Activated CD4-positive, alpha-beta T cell treated with anti-CD3 and anti-CD28 coated beads for 4 hours (primary cell): ENCODE measurements around the gene USPL1.
"Not testable (repeated sequence)": the region's sequence is repeated elsewhere in the genome, so short reads cannot be mapped to it uniquely, and the experiment has no call there.

Experiments
- DNase-seq, 2 donors: peaks; one replicate each; pipeline ENCODE4 v3.0.0-alpha.2; 2020

The USPL1 gene

DNA sequence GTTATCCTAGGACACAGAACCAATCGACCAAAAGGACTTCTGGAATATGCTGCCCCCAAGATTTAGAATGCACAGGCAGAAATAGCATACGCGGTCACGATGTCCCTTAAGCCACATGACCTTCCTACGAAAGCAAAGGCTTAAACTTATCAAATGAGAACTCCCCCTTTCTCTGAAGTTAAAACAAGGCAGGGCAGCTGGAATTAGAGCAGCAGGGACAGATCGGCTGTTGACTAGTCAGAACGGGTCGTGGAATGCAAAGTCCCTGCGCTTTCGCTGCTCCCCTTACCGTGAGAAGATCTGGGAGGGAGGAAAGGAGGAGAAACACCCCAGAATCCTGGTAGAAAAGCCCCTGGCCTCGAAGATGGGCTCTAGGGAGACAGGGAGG lies 799 bp upstream of the USPL1 start:
- no peak for DNase-seq

DNA sequence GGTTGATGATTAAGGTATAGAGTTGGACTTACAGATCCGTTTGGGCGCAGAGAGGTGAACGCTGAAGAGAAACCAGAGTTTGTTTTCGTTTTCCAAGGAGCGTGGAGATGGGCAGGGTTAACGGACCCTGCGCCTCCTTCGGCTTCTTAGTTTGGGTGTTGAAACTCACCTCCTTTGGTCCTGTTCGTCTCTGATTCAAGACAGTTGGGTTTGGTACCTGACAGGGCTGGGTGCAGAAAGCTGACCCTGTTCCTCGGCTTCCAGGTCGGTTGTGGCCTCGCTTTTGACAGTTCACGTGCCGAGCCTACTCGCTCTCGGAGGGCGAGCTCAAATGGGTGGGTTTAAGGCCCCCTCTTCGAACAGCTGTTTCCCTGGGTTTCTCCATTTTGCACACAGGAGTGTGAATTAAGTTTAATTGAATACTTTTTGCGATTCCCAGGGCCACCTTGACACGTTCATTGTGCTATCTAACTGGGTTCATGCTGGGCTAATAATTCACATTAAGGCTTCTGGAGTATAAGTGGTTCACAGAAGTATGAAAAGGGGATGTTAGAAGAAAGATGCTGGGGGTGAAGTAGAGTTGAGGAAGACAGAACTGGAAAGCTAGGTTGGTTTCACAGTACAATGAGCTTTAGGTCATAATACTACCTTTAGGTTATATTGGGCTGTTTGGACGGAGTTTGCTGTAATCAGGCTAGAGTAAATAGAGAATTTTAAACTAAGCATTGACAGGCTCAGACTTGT lies 638 bp downstream of the USPL1 start:
- no peak for DNase-seq

DNA sequence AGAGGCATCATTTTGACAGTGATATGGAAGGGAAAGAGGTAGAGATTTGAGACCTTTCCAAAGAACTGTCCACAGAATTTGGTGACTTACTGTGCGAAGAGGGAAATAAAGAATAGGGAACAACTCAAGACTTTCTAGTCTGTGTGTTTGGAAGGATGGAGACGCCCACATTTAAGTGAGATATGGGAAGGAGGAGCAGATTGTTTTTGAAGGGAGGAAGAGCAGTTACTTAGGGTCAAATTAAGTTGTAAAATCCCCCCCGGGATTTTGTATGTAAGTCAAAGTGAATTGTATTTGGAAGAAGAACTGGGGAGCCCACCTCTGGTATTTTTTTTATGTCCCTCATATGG lies 1.2 kb downstream of the USPL1 start:
- no peak for DNase-seq

DNA sequence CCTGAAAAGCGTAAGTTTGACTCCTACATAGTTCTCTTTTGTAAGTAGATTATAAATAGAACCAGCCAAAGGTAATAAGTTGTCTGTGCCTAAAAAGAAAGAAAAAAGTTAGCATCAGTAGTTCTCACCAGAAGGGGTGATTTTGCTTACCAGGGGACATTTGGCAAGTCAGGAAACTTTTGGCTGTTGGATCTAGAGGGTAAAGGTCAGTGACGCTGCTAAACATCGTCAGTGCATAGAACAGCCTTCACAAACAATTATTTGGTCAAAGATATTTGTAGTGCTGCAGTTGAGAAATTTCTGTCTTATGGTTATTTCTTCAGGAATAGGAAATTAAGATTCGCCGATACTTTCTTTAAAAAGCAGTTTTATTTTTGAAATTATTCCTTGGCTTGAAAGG lies 2.0 kb downstream of the USPL1 start:
- DNase-seq: no peak

DNA sequence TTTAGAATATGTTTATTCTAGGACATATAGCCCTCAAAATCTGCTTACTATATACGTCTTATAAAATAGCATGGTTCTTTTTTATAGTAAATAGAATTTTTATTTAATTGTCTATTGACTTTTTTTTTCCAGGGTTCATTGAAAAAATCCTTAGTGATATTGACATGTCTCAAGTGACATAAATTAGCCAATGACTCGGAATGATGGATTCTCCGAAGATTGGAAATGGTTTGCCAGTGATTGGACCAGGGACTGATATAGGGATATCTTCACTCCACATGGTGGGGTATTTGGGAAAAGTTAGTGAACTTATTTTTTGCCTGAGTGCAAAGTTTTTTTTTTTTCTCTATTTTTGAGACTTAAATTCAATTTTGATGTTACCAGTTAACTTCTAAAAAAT lies 3.2 kb downstream of the USPL1 start:
- DNase-seq: no peak

DNA sequence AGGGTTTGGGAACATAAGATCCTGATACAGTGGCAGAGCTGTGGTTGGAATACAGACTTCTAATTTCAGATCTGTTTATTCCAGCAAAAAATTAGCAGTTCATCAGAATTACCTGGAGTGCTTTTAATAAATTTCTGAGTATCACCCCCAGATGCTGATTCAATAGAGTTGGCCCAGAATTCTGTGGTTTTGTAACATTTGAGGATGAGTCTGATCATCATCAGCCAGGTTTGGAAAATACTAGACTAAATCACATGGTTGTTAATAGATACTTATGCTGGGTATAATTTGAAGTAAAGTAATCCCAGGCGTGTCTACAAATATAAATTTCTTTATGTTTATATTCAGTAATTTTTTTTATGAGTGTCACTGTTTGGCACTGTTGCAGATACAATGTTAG lies 4.8 kb downstream of the USPL1 start:
- no peak for DNase-seq

DNA sequence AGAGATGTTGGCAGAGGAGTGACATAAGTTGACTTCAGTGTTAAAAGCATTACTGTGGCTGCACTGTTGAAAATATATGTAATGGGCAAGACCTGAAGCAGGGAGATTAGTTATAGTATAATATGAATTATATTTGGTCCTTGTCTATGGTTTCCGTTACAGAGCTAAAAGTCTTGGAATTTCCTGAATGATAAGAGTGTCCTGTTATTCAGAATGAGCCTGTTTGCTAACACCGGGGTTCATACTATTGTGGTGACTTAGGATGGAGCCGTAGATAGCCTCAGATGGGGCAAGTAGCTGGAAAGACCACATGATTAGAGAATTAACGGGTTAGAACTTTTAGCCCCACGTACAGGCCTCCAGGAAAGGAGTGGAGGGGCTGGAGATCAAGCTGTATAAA lies 5.7 kb downstream of the USPL1 start:
- DNase-seq: no peak

DNA sequence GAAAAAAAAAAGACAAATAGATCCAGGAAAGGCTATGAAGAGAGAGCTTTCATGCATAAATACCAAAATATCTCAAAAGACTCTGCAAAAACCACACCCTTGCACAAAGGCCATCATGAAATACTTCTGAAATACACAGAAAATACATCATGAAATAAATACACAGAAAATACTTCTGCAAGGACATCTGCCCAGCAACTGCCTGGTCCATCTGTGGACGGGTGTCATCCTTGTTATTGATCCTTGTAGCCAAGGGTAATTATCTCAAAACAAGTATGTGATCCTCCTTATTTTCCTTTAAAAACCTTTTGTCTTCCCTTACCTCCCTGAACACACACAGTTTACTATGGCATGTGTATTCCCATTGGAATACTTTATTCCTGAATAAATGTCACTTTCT lies 6.9 kb downstream of the USPL1 start:
- DNase-seq: no peak

DNA sequence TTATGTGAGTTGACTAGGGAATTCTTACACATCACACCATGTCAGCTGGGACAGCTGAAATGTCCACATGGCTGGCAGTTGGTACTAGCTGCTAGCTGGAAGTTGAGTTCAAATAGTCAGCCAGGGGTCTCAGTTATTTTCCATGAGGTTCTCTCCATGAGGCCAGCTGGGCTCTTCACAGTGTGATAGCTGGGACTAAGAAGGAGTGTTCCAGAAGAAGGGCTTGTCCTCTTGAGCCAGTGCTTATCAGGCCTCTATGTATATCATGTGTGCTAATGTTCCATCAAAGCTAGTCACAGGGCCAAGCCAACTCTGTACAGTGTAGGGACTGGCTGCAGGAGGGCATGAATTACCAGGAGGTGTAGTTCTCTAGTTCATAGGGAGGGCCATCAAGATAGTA lies 11.8 kb downstream of the USPL1 start:
- DNase-seq: no peak

DNA sequence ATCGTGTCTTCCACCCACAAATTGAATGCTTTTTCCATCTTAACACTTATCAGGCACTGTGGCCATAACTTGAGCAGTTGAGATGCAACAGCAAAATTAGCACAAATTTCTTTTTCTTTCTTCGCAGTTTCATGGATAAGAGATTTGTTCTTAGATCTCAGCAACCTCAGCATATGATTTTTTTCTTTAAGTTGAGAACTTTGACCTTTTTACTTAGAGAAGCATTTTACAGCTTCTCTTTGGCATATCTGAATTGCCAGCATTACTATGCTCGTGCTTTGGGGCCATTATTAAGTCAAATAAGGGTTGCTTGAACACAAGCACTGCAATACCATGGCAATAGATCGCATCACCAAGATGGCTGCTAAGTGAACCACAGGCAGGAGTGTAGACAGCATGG lies 16.1 kb downstream of the USPL1 start:
- no peak for DNase-seq

DNA sequence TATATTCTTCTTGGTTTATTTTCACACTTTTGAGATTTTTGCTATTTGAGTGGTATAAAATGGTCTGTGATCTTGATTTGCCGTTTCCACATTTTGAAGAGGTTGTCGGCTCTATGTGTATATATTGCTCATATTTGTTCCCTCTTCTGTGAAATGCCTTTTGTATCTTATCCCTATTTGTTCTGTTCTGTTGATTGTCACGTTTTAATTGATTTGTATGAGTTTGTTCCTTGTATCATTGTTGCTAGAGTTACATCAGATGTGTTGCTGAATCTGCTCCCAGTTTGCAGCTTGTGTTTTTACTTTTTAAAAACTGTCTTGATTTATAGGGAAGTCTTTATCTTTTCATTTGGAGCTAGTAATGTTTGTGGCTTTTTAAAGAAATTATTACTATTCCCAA lies 17.1 kb downstream of the USPL1 start:
- no peak for DNase-seq

DNA sequence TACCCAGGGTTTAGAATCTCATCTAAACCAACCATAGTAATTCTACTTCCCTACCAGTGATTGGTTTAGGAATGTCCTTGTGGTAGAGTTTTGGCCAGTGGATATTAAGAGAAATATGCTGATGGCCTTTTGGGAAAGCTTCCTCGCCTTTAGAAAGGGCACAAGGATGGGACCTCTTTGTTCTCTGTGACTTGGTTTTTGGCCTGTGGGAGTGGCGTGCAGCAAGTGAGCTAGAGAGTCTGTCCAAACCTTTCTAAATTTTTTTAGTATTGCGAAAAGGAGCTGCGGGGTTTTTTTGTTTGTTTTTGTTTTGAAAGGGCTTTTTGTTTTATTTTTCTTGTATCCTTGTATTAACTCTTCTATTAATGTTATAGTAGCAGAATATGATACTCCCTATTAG lies 20.6 kb downstream of the USPL1 start:
- no peak for DNase-seq

DNA sequence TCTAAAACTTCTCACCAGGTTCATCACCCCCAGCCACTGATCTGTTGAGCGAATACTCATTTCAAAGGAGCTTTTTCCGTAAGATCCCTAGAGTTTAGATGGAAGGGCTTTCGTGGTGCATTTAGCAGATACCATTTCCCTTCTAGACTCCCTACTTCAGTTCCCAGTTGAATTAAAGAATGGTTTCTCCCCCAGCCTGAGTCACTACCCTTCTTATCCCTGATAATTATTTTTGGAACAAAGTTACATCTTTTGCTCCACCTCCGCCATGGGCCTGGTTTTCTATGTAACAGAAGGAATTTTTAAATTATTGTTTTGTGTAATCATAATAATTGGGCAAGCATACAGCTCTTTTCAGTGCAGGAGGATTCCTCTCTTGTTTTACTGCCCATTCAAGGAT lies 22.0 kb downstream of the USPL1 start:
- DNase-seq: no peak

DNA sequence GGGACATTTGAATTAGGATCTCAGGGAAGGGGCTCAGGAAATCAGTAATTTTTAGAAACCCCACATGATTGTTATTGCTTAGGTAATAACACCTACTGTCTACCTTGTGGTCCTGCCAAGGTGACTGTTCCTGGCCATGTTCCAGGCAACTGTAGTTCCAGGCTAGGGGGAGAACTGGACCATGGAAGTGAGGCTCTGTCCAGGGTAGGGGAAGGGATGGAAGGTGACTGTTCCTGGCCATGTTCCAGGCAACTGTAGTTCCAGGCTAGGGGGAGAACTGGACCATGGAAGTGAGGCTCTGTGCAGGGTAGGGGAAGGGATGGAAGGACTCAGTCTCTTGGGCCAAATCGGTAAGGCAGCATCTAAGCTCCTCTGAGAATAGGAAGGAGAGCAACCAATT lies 23.5 kb downstream of the USPL1 start:
- not testable (repeated sequence) for DNase-seq

DNA sequence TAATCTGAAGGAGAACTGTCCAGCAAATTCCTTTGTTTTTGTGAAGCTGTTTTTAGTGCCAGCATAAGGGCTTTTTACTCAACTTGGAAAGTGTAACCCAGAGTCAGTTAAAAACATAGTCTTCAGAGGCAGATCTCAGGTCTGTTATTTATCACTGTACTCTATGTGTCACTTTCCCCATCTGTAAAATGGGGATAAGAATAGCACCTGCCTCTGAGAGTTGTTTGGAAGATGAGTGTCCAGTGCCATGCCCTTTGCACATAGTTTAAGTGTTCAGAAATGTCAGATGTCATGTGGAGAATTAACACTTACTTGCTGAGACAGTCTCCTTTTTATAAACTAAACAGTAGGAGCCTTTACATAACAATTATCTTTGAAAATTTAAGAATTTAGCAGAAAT lies 27.9 kb downstream of the USPL1 start:
- DNase-seq: no peak

DNA sequence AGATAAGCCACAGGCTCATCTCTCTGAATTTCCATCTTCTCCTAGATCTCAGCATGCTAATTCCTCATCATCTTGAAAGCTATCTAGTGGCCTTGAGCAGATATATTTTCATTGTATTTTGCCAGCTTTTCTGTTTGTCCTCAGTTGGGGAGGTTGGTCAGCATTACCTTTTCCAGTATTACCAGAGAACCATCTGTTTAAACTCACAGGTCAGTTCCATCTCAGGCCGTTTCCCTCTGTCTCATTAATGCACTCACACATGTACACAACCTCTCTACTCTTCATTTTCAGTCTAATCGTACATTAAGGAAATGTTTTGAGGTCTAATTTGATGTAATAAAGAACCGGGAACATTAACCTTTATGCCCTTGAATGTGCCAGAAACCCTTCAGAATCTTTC lies 29.7 kb downstream of the USPL1 start:
- no peak for DNase-seq

DNA sequence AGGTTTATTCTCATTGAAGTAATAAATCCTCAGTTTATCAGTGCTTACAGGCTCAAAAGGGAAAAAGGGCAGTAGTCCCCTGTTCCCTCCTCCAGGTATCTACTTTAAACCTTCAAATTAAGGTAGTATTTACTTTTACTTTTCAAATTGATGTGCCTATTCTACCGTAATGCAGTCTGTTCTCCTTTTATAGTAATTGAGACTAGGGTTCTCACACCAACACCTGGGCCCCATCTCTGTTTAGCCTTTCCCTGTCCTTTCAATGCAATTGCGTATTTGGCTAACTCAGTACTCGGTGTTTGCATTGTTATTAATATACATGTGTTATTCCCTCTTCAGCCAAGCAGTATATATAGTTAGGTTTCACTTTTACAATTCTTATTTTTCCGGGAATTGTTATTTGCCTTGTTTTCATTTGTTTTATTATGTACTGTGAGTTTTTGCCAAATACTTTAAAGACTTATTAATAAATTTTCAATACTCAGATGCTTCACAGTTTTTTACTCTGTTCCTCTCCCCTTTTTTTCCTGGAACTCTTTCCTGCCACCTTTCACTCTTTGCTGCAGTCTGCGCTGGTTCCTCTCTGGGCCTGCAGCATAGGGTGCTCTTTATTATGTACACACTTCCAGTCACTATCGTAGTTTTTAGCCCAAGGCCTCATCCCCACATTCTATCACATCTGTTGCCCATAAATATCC lies 30.3 kb downstream of the USPL1 start:
- no peak for DNase-seq

DNA sequence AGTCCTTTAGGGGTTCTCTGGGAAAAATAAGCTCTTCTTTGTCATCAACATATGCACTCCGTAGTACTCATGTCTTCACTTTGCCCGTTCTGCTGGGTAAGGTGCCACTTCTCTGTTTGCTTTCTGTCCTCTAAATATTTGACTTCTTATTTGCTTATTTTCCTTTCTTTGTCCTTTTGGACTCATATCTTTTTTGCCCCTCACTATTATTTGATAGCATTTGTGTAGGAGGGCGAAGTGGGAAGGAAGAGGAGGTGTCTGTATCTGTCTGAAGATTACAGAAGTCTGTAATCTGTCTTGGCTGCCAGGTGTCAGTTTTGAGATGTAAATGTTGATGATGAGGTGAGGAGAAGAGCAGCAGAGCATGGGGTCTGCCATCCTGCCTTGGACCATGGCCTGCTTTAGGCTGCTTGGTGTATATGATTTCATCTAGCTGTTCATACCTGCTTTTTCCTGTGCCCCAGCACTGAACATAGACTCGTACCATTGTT lies 30.8 kb downstream of the USPL1 start:
- DNase-seq: no peak

DNA sequence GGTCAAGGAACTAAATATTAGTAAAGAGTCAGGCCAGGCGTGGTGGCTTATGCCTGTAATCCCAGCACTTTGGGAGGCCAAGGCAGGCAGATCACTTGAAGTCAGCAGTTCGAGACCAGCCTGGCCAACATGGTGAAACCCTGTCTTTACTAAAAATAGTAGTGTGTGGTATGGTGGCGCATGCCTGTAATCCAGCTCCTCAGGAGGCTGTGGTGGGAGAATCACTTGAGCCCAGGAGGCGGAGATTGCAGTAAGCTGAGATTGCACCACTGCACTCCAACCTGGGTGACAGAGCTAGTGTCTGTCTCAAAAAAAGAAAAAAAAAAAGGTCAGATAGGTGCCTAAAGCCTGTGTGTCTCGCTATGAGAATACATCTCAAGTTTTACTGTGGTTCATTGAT lies 33.9 kb downstream of the USPL1 start:
- not testable (repeated sequence) for DNase-seq

DNA sequence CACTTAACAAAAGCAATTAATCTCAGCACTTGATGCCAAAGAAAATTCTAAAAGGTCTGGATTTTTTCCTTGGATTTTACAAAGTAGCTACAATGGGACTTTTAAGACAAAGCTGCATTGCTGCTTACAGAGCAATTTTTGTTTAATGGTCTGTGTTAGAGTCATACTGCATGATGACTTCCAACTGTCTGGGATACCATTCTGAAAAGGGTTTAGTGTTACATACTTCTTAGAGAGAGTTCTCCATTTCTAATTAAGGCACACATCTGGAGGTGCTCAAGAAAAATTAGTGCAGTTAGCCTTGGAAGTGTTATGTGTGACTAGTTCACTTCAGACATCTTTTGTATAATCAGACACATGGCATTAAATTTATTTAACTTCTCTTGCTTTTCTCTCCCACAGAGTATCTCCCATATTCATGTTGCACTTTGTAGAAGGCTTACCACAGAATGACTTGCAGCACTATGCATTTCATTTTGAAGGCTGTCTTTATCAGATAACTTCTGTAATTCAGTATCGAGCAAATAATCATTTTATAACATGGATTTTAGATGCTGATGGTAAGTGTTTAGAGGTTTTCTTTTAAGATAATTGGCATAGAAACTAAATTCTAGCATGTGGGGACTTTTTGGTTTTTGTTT lies 35.1 kb downstream of the USPL1 start:
- DNase-seq: no peak

DNA sequence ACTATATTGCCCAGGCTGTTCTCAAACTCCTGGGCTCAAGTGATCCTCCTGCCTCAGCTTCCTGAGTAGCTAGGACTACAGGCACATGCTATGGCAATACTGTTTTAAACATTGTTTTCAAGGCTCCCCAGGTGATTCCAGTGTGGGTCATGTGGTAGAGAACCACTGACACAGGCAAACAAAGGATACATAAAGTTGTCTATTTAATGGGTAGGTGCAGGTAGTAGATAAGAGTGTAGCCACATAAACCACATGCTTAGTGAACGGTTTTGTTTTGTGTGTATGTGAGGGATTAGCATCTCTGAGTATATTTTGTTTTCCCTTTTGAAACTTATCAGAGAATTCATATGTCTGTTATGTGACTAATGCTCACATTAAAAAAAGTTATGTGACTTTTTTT lies 36.7 kb downstream of the USPL1 start:
- no peak for DNase-seq

DNA sequence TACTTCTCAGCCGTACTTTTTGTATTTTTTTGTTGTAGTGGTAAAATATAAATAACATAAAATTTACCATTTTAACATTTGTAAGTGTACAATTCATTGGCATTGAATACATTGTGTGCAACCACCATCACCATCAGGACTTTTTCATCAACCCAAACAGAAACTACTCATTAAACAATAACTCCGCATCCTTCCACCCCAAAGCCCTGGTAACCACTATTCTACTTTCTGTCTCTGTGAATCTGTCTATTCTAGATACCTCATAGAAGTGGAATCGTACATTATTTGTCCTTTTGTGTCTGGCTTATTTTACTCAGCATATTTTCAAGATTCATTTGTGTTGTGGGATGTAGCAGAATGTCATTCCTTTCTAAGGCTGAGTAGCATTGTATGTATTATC lies 38.5 kb downstream of the USPL1 start:
- no peak for DNase-seq

DNA sequence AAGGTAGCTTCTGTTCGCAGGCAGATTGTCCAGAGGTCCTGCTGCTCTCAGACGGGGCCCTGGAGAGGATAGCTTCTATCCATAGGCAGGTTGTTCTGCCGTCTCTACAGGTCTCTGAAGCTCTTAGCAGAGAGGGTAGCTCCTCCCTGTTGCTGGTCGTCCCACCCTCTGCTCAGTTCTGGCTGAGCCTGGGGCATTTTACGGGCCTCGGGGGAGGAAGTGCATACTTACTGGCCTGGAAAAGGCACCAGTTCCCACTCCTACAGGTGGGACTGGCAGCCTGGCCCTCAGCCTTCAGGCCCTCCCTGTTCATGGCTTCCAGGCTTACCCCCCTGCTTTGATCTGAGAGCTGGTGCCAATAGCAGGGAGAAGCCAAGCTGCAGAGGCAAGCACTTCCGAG lies 42.3 kb downstream of the USPL1 start:
- no peak for DNase-seq

DNA sequence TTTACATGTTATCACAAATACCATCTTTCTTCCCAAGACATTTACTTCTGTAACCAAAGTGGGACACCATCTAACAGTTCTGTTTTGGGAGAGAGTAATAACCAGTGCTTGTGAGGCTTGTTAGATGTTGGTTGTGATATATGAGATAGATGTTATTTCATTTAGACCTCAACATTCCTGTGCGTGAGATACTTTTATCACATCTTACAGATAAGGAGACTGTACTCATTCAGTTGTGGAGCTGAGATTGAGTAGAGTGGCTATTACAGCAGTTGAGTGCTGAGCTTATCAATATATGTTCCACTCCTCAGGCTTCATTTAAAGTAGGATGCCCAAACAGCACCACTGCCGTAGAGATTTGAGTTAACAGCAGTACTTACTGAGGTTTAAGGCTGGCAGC lies 43.1 kb downstream of the USPL1 start:
- no peak for DNase-seq
